Psoas muscle (tissue), 8 donors: ENCODE measurements around the gene CDK5RAP2. TPM values are rescaled to one million over a fixed set of nuclear protein-coding genes. Genes with fewer than 3 reads are reported as not detected.

Source experiments
- ATAC-seq, 4 donors: fragments of 200-7000 bp; cut with Tn5 transposase; one replicate each; pipeline ENCODE4 v1.9.1; 2020; ENCODE audit warnings: moderate library complexity in 3 of 4, mild to moderate bottlenecking in 2 of 4
- DNase-seq, 2 donors: peaks; one replicate each; pipeline ENCODE4 v3.0.0-alpha.2; 2020
- H3K27ac ChIP-seq: fragments of 200-600 bp; one replicate; pipeline ENCODE4 v1.8.0; 2022
- H3K27me3 ChIP-seq, 3 donors: fragments of 200-600 bp in 1 of 3; one replicate each; pipeline versions ENCODE4 v1.6.1 to v1.8.0; 2013 to 2022; ENCODE audit warnings: low read length in 2 of 3, mild to moderate bottlenecking in 2 of 3, moderate library complexity in 1 of 3; ENCODE audit not compliant: insufficient read depth in 3 of 3
- H3K36me3 ChIP-seq, 2 donors: fragments of 200-600 bp in 1 of 2; one replicate each; pipeline versions ENCODE4 v1.6.1 to v1.8.0; 2013 to 2022; ENCODE audit warnings: low read depth in 1 of 2, mild to moderate bottlenecking in 1 of 2, moderate library complexity in 1 of 2; ENCODE audit not compliant: insufficient read depth in 1 of 2
- H3K4me1 ChIP-seq: fragments of 200-600 bp; one replicate; pipeline ENCODE4 v1.8.0; 2022
- H3K4me3 ChIP-seq: fragments of 200-600 bp; one replicate; pipeline ENCODE4 v1.8.0; 2022; ENCODE audit warnings: mild to moderate bottlenecking
- H3K9me3 ChIP-seq: fragments of 200-600 bp; one replicate; pipeline ENCODE4 v1.8.0; 2022
- CTCF ChIP-seq: fragments of 200-600 bp; IDR thresholded peaks from one replicate; pipeline ENCODE4 v1.8.0; 2022; ENCODE audit warnings: antibody characterized with exemption
- WGBS, 3 donors: extraction: QIAGEN DNeasy Blood & Tissue Kit; methylation state at CpG; one replicate each; pipeline versions ENCODE4 v1.1.6 to v1.1.7; 2013; 5-methylcytosine and 5-hydroxymethylcytosine counted together
- intact Hi-C, 2 donors: fragments of 100-400 bp; cut with DNase I; formaldehyde crosslinking; loops; one replicate each; pipeline versions ENCODE4 v1.11.0 to v1.14.2; 2022
- polyA plus RNA-seq, 3 donors: library from polyadenylated mRNA; stranded (reverse); fragments of 200-250 nt; gene quantifications; one replicate each; pipeline ENCODE4 v1.2.3, GENCODE V29; 2013
- total RNA-seq, 4 donors: library from RNA; stranded (reverse); fragmentation: NEBNext Ultra II Directional in 2 of 4; extraction: Animal tissue kit (Norgen Biotek cat#: 25700) in 2 of 4; gene quantifications; one replicate each; pipeline versions ENCODE4 v1.2.1 to v1.2.4, GENCODE V29; 2021 to 2023
- donor health status: healthy with polysubstance abuse.
- donor health status: DM: no; HTN: no; CAD: no; lungs with moderate emphysema.
- donor health status: Bipolar disorder and iron deficiency.
- donor health status: healthy.
- donor health status: DM: yes; HTN: yes; CAD: no.
- donor health status: DM: no; HTN: no; CAD: no.
- donor health status: DM: no; HTN: no; CAD: no.
- donor health status: DM: yes; HTN: yes; CAD: no.

Gene CDK5RAP2
- total and polyA plus RNA-seq, 7 donors: 26.0 to 95.1 (median 60.3) TPM

DNA sequence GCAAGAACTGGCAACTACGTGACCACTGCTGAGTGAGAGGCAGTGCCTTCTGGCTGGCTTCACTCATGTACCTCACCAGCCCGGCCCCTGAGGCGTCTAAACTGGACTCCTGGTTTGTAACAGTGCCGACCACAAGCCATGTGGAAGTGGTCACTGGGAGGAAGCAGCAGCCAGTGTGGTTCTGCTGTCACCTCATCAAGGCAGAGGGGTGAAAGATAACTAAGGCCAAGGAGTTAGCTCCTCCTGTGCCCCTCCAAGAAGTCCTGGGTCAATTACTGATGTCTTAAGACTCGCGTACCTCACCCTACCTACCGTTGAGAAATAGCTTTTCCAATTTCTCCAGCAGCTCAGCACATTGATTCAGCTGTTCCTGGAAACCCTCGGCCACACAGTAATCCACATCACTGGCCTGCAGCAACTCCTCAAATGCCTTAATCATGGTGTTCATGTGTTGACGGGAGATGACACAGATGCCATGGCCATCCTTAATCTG lies 142.9 kb downstream of the CDK5RAP2 start:
- 75 to 85% (median 77%) methylated on average over 9 of the region's 9 CpGs for WGBS, 3 donors
- Histone ChIP-seq H3K4me1 (peaks cover 14% of the 10 kb centered on the region), H3K36me3 (peaks cover 12 to 53% of the 10 kb centered on the region in 2 donors), H3K27ac (peak overlapping the region; percentile 12), H3K27me3 (no peaks in the 10 kb centered on the region), H3K4me3 (no peak overlapping the region), H3K9me3 (no peaks in the 10 kb centered on the region)
- DNase-seq (peak; percentile 24 to 58), ATAC-seq (no peak)
- no peak for TF ChIP-seq CTCF
- intact Hi-C loops: no loop called here

DNA sequence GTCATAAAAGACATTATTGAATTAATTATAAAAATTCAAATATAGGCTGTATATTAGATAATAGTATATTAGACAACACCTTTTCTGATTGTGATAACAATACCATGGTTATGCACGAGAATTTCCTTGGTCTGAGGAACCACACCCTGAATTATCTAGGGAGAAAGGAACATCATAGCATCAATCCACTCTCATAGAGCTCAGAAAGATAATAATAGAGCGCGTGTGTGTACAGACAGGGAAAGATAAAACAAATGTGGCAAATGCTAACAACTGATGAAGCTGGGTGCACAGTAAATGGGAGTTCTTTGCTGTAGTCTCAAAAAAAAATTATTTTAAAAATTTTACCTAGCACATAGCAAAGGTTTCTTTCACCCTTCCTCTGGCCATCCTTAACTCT lies 143.5 kb downstream of the CDK5RAP2 start:
- no peak for TF ChIP-seq CTCF
- WGBS, 3 donors: 91 to 94% (median 92%) methylated on average over 3 of the region's 3 CpGs
- Histone ChIP-seq H3K36me3 (peaks cover 12 to 47% of the 10 kb centered on the region in 2 donors), H3K27ac (peak overlapping the region; percentile 12), H3K4me3 (no peak overlapping the region), H3K4me1 (peaks cover 14% of the 10 kb centered on the region), H3K27me3 (no peaks in the 10 kb centered on the region), H3K9me3 (no peaks in the 10 kb centered on the region)
- intact Hi-C loops: no loop called here
- no peak for ATAC-seq
- DNase-seq: no peak

DNA sequence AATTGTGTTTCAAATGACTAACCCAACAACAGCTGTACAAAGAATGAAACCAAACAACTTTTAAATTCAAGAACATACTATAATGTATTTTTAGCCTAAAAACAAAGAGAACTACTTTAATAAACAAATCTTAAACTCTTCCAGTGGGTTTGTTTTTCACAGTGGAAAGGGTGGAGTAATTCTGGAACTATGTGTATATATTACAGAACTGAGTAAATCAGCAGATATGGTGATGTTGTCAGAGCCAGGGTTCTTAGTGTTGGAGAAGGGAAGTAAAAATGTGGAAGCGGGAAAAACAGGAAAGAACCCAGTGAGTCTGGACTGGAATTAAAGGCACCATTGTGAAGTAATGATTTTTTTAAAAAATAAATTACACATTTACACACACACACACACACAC lies 144.9 kb downstream of the CDK5RAP2 start:
- Histone ChIP-seq H3K36me3 (peaks cover 12 to 34% of the 10 kb centered on the region in 2 donors), H3K4me3 (no peak overlapping the region), H3K4me1 (peaks cover 14% of the 10 kb centered on the region), H3K27ac (peak overlapping the region; percentile 51), H3K27me3 (no peaks in the 10 kb centered on the region), H3K9me3 (no peaks in the 10 kb centered on the region)
- intact Hi-C loops: no loop called here
- ATAC-seq (no peak), DNase-seq (no peak)
- TF ChIP-seq CTCF: no peak
- WGBS, 3 donors: 85 to 90% (median 89%) methylated on average over 1 of the region's 1 CpG

GRCh38 chr9:120434532-120434931 lies 145.4 kb downstream of the CDK5RAP2 start:
- ATAC-seq: peak; percentile 69 to 95 (median 90)

More at GRCh38 chr9:120434532-120434931, 145.4 kb downstream of the CDK5RAP2 start:
- Histone ChIP-seq H3K9me3 (no peaks in the 10 kb centered on the region), H3K4me3 (no peak overlapping the region), H3K36me3 (peaks cover 7 to 28% of the 10 kb centered on the region in 2 donors), H3K27ac (peak overlapping the region; percentile 51), H3K4me1 (peaks cover 14% of the 10 kb centered on the region), H3K27me3 (no peaks in the 10 kb centered on the region)
- peak; percentile 35 to 75 for DNase-seq
- 24 to 48% (median 30%) methylated on average over 6 of the region's 6 CpGs for WGBS, 3 donors
- intact Hi-C loops: no loop called here
- TF ChIP-seq CTCF: no peak
